HG02642 (cell line): ENCODE results near the gene TSC22D2.

ENCODE experiments used
- ATAC-seq: cut with Tn5 transposase; IDR thresholded peaks from one replicate; pipeline ENCODE4 v1.9.1; 2021; ENCODE audit warnings: mild to moderate bottlenecking; ENCODE audit not compliant: unreplicated experiment, poor library complexity

The TSC22D2 gene

GRCh38 chr3:150410311-150411105 is 2.4 kb downstream of the TSC22D2 start:
- ATAC-seq: no peak

GRCh38 chr3:150411106-150411460 is 3.0 kb downstream of the TSC22D2 start:
- ATAC-seq: no peak

GRCh38 chr3:150411546-150411945 is 3.4 kb downstream of the TSC22D2 start:
- ATAC-seq: no peak

- no peak for ATAC-seq
Measured at GRCh38 chr3:150411976-150412375, 3.9 kb downstream of the TSC22D2 start.

GRCh38 chr3:150412561-150413231 is 4.6 kb downstream of the TSC22D2 start:
- no peak for ATAC-seq

- ATAC-seq: no peak
Measured at GRCh38 chr3:150414258-150414657, 6.2 kb downstream of the TSC22D2 start.

GRCh38 chr3:150414959-150415358 is 6.9 kb downstream of the TSC22D2 start:
- ATAC-seq: no peak

GRCh38 chr3:150419076-150419868 is 11.2 kb downstream of the TSC22D2 start:
- no peak for ATAC-seq

- ATAC-seq: no peak
Measured at GRCh38 chr3:150419959-150420358, 11.9 kb downstream of the TSC22D2 start.

GRCh38 chr3:150421256-150421655 is 13.2 kb downstream of the TSC22D2 start:
- ATAC-seq: no peak

GRCh38 chr3:150421799-150422548 is 13.9 kb downstream of the TSC22D2 start:
- no peak for ATAC-seq

GRCh38 chr3:150422907-150423306 is 14.8 kb downstream of the TSC22D2 start:
- ATAC-seq: no peak

GRCh38 chr3:150423761-150424160 is 15.7 kb downstream of the TSC22D2 start:
- ATAC-seq: no peak

- ATAC-seq: no peak
Measured at GRCh38 chr3:150426292-150426691, 18.2 kb downstream of the TSC22D2 start.

GRCh38 chr3:150428562-150428961 is 20.5 kb downstream of the TSC22D2 start:
- ATAC-seq: no peak

- ATAC-seq: no peak
Measured at GRCh38 chr3:150429767-150430671, 21.9 kb downstream of the TSC22D2 start.

- ATAC-seq: no peak
Measured at GRCh38 chr3:150433347-150433746, 25.2 kb downstream of the TSC22D2 start.

- no peak for ATAC-seq
Measured at GRCh38 chr3:150434234-150434633, 26.1 kb downstream of the TSC22D2 start.

- ATAC-seq: no peak
Measured at GRCh38 chr3:150436161-150436560, 28.1 kb downstream of the TSC22D2 start.
